ENCODE measurements around the gene ROPN1. TPM values are rescaled to one million over a fixed set of nuclear protein-coding genes. Genes with fewer than 3 reads are reported as not detected.
A peak's percentile ranks its signal among the peaks of the same experiment; 100 is the strongest.
"Not testable (repeated sequence)": the region's sequence is repeated elsewhere in the genome, so short reads cannot be mapped to it uniquely, and the experiment has no call there.

ROPN1 gene
- total and polyA plus RNA-seq, 2 donors (not counting 1 experiment from before 2014, with no cell fraction given) = not detected

DNA sequence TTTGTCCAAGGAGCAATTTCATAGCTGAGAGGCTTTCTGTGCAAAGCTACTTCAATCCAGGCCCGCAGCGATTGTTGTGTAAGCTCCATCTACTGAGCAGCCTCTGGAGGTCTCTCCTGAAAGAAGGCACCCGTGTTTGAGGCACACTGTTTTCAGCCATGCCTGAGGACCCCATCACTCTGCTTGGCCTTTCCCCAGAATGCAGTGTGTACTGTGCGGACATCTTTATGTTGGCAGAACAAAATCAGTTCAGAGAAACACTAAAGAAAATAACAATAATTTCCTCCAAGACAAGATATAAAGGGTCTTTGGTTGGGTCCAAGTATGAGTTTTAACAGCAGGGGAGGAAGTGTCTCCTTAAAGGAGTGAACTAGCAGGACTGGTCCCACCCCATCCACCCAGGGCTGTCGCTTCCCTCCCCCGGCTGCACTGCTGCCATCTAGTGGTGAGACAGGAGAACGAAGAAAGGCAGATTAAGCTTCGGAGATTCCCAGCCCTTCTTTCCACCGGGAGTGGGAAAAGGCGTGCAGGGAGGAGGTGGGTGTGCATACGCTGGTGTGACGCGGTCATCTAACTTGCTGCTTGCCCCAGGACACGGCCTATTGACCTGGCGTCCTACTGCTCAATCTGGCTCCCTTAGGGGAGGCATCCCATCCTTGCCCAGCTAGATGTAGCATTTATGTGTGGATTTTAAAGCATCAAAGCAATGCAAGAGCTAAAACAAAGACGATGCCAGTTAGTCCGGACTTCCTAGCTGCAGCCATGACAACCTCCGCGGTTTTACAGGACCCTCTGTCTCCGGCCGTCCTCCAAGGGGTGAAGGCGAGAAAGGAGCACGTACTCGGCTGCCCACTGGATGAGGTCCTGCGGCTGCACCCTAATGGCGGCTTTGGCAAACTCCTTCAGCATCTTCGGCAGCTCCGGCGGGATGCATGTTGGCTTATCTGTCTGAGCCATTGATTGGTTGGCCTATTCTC, 12.1 kb downstream of the ROPN1 start:
- peak overlapping the region; percentile 97 for H3K4me2 ChIP-seq (ENCODE audit: extremely low read depth, insufficient read depth, low read length)
- not testable (repeated sequence) for H3K36me3 ChIP-seq (ENCODE audit: control insufficient read depth, insufficient read depth, low read length); H3K27me3 ChIP-seq (ENCODE audit: control insufficient read depth, insufficient read depth, low read length); H3K79me2 ChIP-seq (ENCODE audit: control insufficient read depth, insufficient read depth, low read length); H3K9ac ChIP-seq (ENCODE audit: insufficient read depth, low read length); H4K20me1 ChIP-seq (ENCODE audit: control insufficient read depth, extremely low read depth, insufficient read depth, low read length); H3K9me3 ChIP-seq (ENCODE audit: control insufficient read depth, insufficient read depth, low read depth, low read length); H3K4me1 ChIP-seq (ENCODE audit: control insufficient read depth, extremely low read depth, insufficient read depth, low read length); H3K27ac ChIP-seq (ENCODE audit: insufficient read depth, low read length)
- H3K4me3 ChIP-seq (replicated peaks in 1 of 4; ENCODE audit: control extremely low read depth in 1 of 4, insufficient read depth in 1 of 4, low read depth in 3 of 4, low read length in 4 of 4) = peak overlapping the region; percentile 47 to 69 (median 60)
- TF ChIP-seq, protein P1, sequence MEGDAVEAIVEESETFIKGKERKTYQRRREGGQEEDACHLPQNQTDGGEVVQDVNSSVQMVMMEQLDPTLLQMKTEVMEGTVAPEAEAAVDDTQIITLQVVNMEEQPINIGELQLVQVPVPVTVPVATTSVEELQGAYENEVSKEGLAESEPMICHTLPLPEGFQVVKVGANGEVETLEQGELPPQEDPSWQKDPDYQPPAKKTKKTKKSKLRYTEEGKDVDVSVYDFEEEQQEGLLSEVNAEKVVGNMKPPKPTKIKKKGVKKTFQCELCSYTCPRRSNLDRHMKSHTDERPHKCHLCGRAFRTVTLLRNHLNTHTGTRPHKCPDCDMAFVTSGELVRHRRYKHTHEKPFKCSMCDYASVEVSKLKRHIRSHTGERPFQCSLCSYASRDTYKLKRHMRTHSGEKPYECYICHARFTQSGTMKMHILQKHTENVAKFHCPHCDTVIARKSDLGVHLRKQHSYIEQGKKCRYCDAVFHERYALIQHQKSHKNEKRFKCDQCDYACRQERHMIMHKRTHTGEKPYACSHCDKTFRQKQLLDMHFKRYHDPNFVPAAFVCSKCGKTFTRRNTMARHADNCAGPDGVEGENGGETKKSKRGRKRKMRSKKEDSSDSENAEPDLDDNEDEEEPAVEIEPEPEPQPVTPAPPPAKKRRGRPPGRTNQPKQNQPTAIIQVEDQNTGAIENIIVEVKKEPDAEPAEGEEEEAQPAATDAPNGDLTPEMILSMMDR (conservative IDR thresholded peaks at IDR 0.05 in 1 of 2, IDR thresholded peaks at IDR 0.05 in 1 of 2; ENCODE audit: low read depth in 1 of 2, low read length in 2 of 2) = peak; percentile 52 to 60
- peak overlapping the region; percentile 95 for H2AFZ ChIP-seq (ENCODE audit: low read length)
- peak; percentile 38 to 54 for DNase-seq (ENCODE audit: low read depth in 2 of 2)

DNA sequence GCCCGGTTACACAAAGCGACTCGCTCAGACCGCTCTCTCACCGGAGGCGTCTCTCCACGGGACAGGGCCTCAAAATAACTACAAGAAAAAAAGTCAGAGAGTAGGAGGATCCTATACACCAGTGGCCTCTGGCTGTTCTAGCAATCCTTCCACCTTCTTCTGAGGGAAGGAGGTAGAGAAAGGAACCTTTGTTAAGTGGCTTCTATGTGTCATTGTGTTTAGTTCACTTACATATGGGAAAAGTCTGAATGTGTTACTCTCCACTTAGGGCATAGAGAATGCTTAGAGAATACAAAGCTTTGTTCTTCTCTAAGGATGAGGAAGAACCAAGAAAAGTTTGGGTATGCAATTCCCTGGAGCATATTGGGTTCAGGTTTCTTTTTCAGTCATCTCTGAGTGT, 15.0 kb downstream of the ROPN1 start:
- H2AFZ ChIP-seq (ENCODE audit: low read length); H3K9me3 ChIP-seq (ENCODE audit: control insufficient read depth, insufficient read depth, low read depth, low read length); H3K79me2 ChIP-seq (ENCODE audit: control insufficient read depth, insufficient read depth, low read length); H3K4me3 ChIP-seq (replicated peaks in 1 of 4; ENCODE audit: control extremely low read depth in 1 of 4, insufficient read depth in 1 of 4, low read depth in 3 of 4, low read length in 4 of 4); H3K4me1 ChIP-seq (ENCODE audit: control insufficient read depth, extremely low read depth, insufficient read depth, low read length); H4K20me1 ChIP-seq (ENCODE audit: control insufficient read depth, extremely low read depth, insufficient read depth, low read length); H3K27ac ChIP-seq (ENCODE audit: insufficient read depth, low read length); DNase-seq (ENCODE audit: low read depth in 2 of 2); H3K4me2 ChIP-seq (ENCODE audit: extremely low read depth, insufficient read depth, low read length); H3K27me3 ChIP-seq (ENCODE audit: control insufficient read depth, insufficient read depth, low read length); H3K36me3 ChIP-seq (ENCODE audit: control insufficient read depth, insufficient read depth, low read length); H3K9ac ChIP-seq (ENCODE audit: insufficient read depth, low read length): not testable (repeated sequence)

DNA sequence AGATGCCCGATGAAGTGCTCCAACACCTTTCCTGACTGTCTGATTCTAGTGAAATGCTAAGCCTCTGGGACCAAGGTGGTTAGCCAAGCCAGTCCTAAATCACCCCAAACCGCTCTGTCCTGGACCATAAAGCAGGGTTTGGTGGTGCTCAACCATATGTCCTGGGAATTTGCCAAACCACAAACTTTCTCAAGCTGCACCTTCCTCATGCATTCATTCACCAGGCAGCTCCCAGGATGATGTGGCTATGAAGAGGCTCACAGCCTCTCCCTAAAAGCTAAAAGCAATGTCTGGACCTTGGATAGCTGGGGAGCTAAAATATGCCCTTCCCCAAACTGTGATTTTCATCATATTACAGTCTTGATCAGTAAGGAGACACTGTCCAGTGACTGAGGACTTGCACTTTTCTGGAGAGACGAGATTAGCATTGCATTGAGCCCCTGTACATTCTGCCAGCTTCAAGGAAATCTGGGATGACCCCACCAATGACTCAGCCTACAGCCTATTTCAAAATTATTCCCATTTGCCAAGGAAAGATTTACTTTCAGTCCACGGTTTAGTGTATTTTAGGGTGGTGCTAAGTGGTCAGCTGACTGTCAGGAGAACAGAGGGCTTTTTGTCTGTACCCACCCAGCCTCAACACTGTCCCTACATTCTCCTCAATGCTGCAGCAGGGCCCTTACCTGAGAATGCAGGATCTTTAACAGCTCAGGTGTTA, 15.6 kb downstream of the ROPN1 start:
- peak; percentile 46 to 61 for DNase-seq (ENCODE audit: low read depth in 2 of 2)
- peak overlapping the region; percentile 37 for H3K4me2 ChIP-seq (ENCODE audit: extremely low read depth, insufficient read depth, low read length)

DNA sequence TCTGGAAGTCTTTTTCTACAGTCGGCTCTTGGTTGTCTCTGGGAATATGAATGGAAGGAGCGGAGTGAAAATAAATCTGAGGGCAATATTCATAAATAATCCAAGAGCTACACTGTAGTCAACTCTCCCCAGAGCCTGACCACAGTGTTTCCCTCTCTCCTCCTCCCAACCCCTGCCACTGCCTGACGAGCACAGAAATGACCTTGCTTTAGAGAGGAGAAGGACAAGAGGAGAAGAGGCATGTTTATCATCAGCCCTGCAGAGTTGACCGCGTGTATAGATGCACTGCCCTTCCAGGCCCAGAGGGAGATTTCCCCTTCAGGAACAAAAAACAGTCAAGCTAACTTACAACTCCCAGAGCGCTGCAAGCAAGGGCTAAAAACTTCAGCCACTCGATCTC, 16.9 kb downstream of the ROPN1 start:
- H3K4me3 ChIP-seq (replicated peaks in 1 of 4; ENCODE audit: control extremely low read depth in 1 of 4, insufficient read depth in 1 of 4, low read depth in 3 of 4, low read length in 4 of 4); DNase-seq (ENCODE audit: low read depth in 2 of 2); H3K4me1 ChIP-seq (ENCODE audit: control insufficient read depth, extremely low read depth, insufficient read depth, low read length); H3K9ac ChIP-seq (ENCODE audit: insufficient read depth, low read length); H4K20me1 ChIP-seq (ENCODE audit: control insufficient read depth, extremely low read depth, insufficient read depth, low read length); H3K27me3 ChIP-seq (ENCODE audit: control insufficient read depth, insufficient read depth, low read length); H3K27ac ChIP-seq (ENCODE audit: insufficient read depth, low read length); H3K9me3 ChIP-seq (ENCODE audit: control insufficient read depth, insufficient read depth, low read depth, low read length); H3K4me2 ChIP-seq (ENCODE audit: extremely low read depth, insufficient read depth, low read length); H2AFZ ChIP-seq (ENCODE audit: low read length); H3K36me3 ChIP-seq (ENCODE audit: control insufficient read depth, insufficient read depth, low read length); H3K79me2 ChIP-seq (ENCODE audit: control insufficient read depth, insufficient read depth, low read length): not testable (repeated sequence)

More for the DNA sequence above, 15.6 kb downstream of the ROPN1 start:
- H3K36me3 ChIP-seq (ENCODE audit: control insufficient read depth, insufficient read depth, low read length); H3K9me3 ChIP-seq (ENCODE audit: control insufficient read depth, insufficient read depth, low read depth, low read length); H3K9ac ChIP-seq (ENCODE audit: insufficient read depth, low read length); H3K27ac ChIP-seq (ENCODE audit: insufficient read depth, low read length); H3K4me1 ChIP-seq (ENCODE audit: control insufficient read depth, extremely low read depth, insufficient read depth, low read length); H3K4me3 ChIP-seq (replicated peaks in 1 of 4; ENCODE audit: control extremely low read depth in 1 of 4, insufficient read depth in 1 of 4, low read depth in 3 of 4, low read length in 4 of 4); H3K79me2 ChIP-seq (ENCODE audit: control insufficient read depth, insufficient read depth, low read length); H4K20me1 ChIP-seq (ENCODE audit: control insufficient read depth, extremely low read depth, insufficient read depth, low read length); H3K27me3 ChIP-seq (ENCODE audit: control insufficient read depth, insufficient read depth, low read length): not testable (repeated sequence)
- peak overlapping the region; percentile 23 for H2AFZ ChIP-seq (ENCODE audit: low read length)
